K562 (cell line): ENCODE results near the gene LRRC49. TPM values are rescaled to one million over a fixed set of nuclear protein-coding genes. Genes with fewer than 3 reads are reported as not detected.

ENCODE experiments used
- BMI1 ChIP-seq: fragments of 150-350 bp; IDR thresholded peaks from 2 replicates; pipeline ENCODE4 v1.6.1; 2014; ENCODE audit warnings: low read length
- CBX3 ChIP-seq, 2 experiments: IDR thresholded peaks; 1 replicate in 1 of 2; 2 replicates in 1 of 2; pipeline ENCODE4 v1.6.1; 2012; ENCODE audit warnings: inconsistent platforms in 2 of 2, low read length in 2 of 2, borderline replicate concordance in 1 of 2, control low read depth in 1 of 2
- GATA2 ChIP-seq: sonication (generic); formaldehyde crosslinking; IDR thresholded peaks from 2 replicates; pipeline ENCODE4 v1.4.0; 2020; ENCODE audit warnings: mild to moderate bottlenecking, missing genetic modification reagents
- HOXB6 ChIP-seq: fragments of 250-450 bp; sonication (Bioruptor Pico); IDR thresholded peaks from 2 replicates; pipeline ENCODE4 v1.5.1; 2022; ENCODE audit warnings: mild to moderate bottlenecking, borderline replicate concordance
- MXI1 ChIP-seq: IDR thresholded peaks from 2 replicates; pipeline ENCODE4 v1.6.1; 2011; ENCODE audit warnings: low read depth, mild to moderate bottlenecking, improper control_type of control experiment, low read length
- PTRF ChIP-seq: fragments of 450-650 bp; IDR thresholded peaks from 2 replicates; pipeline ENCODE4 v1.6.1; 2016; ENCODE audit warnings: mild to moderate bottlenecking, missing genetic modification characterization, missing compliant biosample characterization
- polyA plus RNA-seq, 8 experiments: library from polyadenylated mRNA; depleted of rRNA in 4 of 8; stranded (reverse) in 5 of 8; unstranded in 3 of 8; fragments of >200 nt; fragmentation: Nextera tagmentation in 2 of 8; fragmentation: Illumina TruSeq in 1 of 8; extraction: Ambion mirVana in 2 of 8; extraction: Trizol in 1 of 8; gene quantifications; 2 replicates each; pipeline versions ENCODE4 v1.2.1 to v1.2.3, GENCODE V29; 2011 to 2014; ENCODE audit warnings: inconsistent platforms in 1 of 8, missing spikeins in 1 of 8
- total RNA-seq, 7 experiments: library from RNA; depleted of rRNA in 6 of 7; stranded (reverse); fragments of >200 nt in 6 of 7; fragmentation: Illumina TruSeq in 2 of 7; extraction: Trizol in 2 of 7; gene quantifications; 2 replicates each; pipeline versions ENCODE4 v1.2.1 to v1.2.3, GENCODE V29; 2011 to 2021; ENCODE audit warnings: low replicate concordance in 1 of 7
- TF ChIP-seq, protein P1 (sequence below): fragments of 450-650 bp; IDR thresholded peaks from 2 replicates; pipeline ENCODE4 v1.6.1; 2016; ENCODE audit warnings: mild to moderate bottlenecking, moderate library complexity
- TF ChIP-seq, protein P2 (sequence below): fragments of 250-450 bp; sonication (Bioruptor Pico); IDR thresholded peaks from 2 replicates; pipeline ENCODE4 v1.5.0; 2021; ENCODE audit warnings: mild to moderate bottlenecking, borderline replicate concordance
- TF ChIP-seq, protein P3 (sequence below): fragments of 450-650 bp; conservative IDR thresholded peaks from 2 replicates; pipeline ENCODE4 v1.6.1; 2016; ENCODE audit warnings: missing genetic modification characterization, low read depth, mild to moderate bottlenecking, missing compliant biosample characterization, moderate library complexity
- TF ChIP-seq, protein P4 (sequence below): fragments of 450-650 bp; formaldehyde crosslinking; IDR thresholded peaks from 2 replicates; pipeline ENCODE4 v1.4.0; 2022; ENCODE audit warnings: missing genetic modification characterization

Gene LRRC49
- total and polyA plus RNA-seq, 9 of the 15 experiments (the other 6 are each of a cell fraction or from before 2014, with no cell fraction given): 0.32 TPM; not detected in 8

DNA sequence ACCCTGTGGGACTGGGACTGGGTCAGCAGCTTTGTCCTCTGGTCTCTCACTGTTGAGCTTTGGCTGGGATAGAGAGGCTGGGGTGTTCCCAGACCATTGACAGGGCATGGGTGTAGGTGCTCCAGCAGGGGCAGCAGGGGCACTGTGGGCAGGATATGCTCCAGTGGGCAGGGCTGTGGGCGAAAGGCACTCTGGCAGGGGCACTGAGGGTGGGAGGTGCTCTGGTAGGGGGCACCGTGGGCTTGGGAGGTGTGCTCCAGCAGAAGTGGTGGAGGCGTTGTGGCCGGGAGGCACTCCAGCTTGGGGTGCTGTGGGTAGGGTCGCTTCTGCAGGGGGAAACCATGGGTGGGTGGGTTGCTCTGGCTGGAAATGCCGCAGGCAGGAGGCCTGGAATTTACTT, 62.1 kb downstream of the LRRC49 start (continued):
- TF ChIP-seq, protein P1, sequence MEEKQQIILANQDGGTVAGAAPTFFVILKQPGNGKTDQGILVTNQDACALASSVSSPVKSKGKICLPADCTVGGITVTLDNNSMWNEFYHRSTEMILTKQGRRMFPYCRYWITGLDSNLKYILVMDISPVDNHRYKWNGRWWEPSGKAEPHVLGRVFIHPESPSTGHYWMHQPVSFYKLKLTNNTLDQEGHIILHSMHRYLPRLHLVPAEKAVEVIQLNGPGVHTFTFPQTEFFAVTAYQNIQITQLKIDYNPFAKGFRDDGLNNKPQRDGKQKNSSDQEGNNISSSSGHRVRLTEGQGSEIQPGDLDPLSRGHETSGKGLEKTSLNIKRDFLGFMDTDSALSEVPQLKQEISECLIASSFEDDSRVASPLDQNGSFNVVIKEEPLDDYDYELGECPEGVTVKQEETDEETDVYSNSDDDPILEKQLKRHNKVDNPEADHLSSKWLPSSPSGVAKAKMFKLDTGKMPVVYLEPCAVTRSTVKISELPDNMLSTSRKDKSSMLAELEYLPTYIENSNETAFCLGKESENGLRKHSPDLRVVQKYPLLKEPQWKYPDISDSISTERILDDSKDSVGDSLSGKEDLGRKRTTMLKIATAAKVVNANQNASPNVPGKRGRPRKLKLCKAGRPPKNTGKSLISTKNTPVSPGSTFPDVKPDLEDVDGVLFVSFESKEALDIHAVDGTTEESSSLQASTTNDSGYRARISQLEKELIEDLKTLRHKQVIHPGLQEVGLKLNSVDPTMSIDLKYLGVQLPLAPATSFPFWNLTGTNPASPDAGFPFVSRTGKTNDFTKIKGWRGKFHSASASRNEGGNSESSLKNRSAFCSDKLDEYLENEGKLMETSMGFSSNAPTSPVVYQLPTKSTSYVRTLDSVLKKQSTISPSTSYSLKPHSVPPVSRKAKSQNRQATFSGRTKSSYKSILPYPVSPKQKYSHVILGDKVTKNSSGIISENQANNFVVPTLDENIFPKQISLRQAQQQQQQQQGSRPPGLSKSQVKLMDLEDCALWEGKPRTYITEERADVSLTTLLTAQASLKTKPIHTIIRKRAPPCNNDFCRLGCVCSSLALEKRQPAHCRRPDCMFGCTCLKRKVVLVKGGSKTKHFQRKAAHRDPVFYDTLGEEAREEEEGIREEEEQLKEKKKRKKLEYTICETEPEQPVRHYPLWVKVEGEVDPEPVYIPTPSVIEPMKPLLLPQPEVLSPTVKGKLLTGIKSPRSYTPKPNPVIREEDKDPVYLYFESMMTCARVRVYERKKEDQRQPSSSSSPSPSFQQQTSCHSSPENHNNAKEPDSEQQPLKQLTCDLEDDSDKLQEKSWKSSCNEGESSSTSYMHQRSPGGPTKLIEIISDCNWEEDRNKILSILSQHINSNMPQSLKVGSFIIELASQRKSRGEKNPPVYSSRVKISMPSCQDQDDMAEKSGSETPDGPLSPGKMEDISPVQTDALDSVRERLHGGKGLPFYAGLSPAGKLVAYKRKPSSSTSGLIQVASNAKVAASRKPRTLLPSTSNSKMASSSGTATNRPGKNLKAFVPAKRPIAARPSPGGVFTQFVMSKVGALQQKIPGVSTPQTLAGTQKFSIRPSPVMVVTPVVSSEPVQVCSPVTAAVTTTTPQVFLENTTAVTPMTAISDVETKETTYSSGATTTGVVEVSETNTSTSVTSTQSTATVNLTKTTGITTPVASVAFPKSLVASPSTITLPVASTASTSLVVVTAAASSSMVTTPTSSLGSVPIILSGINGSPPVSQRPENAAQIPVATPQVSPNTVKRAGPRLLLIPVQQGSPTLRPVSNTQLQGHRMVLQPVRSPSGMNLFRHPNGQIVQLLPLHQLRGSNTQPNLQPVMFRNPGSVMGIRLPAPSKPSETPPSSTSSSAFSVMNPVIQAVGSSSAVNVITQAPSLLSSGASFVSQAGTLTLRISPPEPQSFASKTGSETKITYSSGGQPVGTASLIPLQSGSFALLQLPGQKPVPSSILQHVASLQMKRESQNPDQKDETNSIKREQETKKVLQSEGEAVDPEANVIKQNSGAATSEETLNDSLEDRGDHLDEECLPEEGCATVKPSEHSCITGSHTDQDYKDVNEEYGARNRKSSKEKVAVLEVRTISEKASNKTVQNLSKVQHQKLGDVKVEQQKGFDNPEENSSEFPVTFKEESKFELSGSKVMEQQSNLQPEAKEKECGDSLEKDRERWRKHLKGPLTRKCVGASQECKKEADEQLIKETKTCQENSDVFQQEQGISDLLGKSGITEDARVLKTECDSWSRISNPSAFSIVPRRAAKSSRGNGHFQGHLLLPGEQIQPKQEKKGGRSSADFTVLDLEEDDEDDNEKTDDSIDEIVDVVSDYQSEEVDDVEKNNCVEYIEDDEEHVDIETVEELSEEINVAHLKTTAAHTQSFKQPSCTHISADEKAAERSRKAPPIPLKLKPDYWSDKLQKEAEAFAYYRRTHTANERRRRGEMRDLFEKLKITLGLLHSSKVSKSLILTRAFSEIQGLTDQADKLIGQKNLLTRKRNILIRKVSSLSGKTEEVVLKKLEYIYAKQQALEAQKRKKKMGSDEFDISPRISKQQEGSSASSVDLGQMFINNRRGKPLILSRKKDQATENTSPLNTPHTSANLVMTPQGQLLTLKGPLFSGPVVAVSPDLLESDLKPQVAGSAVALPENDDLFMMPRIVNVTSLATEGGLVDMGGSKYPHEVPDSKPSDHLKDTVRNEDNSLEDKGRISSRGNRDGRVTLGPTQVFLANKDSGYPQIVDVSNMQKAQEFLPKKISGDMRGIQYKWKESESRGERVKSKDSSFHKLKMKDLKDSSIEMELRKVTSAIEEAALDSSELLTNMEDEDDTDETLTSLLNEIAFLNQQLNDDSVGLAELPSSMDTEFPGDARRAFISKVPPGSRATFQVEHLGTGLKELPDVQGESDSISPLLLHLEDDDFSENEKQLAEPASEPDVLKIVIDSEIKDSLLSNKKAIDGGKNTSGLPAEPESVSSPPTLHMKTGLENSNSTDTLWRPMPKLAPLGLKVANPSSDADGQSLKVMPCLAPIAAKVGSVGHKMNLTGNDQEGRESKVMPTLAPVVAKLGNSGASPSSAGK: no peak
- no peak for TF ChIP-seq HOXB6 (CRISPR knock-in tag)
- TF ChIP-seq, protein P2, sequence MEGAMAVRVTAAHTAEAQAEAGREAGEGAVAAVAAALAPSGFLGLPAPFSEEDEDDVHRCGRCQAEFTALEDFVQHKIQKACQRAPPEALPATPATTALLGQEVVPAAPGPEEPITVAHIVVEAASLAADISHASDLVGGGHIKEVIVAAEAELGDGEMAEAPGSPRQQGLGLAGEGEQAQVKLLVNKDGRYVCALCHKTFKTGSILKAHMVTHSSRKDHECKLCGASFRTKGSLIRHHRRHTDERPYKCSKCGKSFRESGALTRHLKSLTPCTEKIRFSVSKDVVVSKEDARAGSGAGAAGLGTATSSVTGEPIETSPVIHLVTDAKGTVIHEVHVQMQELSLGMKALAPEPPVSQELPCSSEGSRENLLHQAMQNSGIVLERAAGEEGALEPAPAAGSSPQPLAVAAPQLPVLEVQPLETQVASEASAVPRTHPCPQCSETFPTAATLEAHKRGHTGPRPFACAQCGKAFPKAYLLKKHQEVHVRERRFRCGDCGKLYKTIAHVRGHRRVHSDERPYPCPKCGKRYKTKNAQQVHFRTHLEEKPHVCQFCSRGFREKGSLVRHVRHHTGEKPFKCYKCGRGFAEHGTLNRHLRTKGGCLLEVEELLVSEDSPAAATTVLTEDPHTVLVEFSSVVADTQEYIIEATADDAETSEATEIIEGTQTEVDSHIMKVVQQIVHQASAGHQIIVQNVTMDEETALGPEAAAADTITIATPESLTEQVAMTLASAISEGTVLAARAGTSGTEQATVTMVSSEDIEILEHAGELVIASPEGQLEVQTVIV (CRISPR knock-in tag): no peak
- TF ChIP-seq MXI1: no peak
- TF ChIP-seq, protein P3, sequence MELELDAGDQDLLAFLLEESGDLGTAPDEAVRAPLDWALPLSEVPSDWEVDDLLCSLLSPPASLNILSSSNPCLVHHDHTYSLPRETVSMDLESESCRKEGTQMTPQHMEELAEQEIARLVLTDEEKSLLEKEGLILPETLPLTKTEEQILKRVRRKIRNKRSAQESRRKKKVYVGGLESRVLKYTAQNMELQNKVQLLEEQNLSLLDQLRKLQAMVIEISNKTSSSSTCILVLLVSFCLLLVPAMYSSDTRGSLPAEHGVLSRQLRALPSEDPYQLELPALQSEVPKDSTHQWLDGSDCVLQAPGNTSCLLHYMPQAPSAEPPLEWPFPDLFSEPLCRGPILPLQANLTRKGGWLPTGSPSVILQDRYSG (tag): no peak
- no peak for TF ChIP-seq CBX3 (IDR thresholded peaks at IDR 0.05; ENCODE audit: borderline replicate concordance in 1 of 2, low read length in 2 of 2)
- no peak for TF ChIP-seq BMI1
- no peak for TF ChIP-seq PTRF (tag)
- TF ChIP-seq, protein P4, sequence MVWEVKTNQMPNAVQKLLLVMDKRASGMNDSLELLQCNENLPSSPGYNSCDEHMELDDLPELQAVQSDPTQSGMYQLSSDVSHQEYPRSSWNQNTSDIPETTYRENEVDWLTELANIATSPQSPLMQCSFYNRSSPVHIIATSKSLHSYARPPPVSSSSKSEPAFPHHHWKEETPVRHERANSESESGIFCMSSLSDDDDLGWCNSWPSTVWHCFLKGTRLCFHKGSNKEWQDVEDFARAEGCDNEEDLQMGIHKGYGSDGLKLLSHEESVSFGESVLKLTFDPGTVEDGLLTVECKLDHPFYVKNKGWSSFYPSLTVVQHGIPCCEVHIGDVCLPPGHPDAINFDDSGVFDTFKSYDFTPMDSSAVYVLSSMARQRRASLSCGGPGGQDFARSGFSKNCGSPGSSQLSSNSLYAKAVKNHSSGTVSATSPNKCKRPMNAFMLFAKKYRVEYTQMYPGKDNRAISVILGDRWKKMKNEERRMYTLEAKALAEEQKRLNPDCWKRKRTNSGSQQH (CRISPR knock-in tag): no peak
- no peak for TF ChIP-seq GATA2 (CRISPR knock-in tag)
